K562 (cell line): Measurements from ENCODE around the gene MRPL9. TPM values are rescaled to one million over a fixed set of nuclear protein-coding genes. Genes with fewer than 3 reads are reported as not detected.

ENCODE experiments used
- ATAC-seq: fragments of 200-7000 bp; cut with Tn5 transposase; 3 replicates; pipeline ENCODE4 v1.9.1; 2020; ENCODE audit warnings: moderate library complexity
- BruUV-seq: library from RNA; stranded (reverse); fragments of 400-500 nt; replicated peaks from 2 replicates; lab custom pipeline; 2021; lab: Mats Ljungman, UMichigan
- CTCF ChIA-PET: fragments of 300-600 bp; formaldehyde crosslinking; extraction: SDS; loops from one replicate; lab custom pipeline; 2021; ENCODE audit warnings: low intra/inter-chr PET ratio; lab: Yijun Ruan, JAX
- POLR2A ChIA-PET: fragments of 300-600, 350-650 bp; sonication (Branson Sonifier 250); formaldehyde crosslinking; extraction: SDS; loops from one replicate; lab custom pipeline; 2021; ENCODE audit warnings: antibody characterized with exemption, inconsistent platforms; lab: Yijun Ruan, JAX
- DNase-seq, 4 experiments: peaks; one replicate each; pipeline versions ENCODE4 v3.0.0 to v3.0.0-alpha.2; 2011 to 2018; ENCODE audit warnings: low spot score in 3 of 4, mixed read lengths in 3 of 4; ENCODE audit errors: extremely low read depth in 1 of 4
- FAIRE-seq: peaks from 2 replicates; lab custom pipeline; 2011; peaks lifted over from hg19 to GRCh38; lab: Jason Lieb, UNC
- H2AFZ ChIP-seq: 2 replicates; pipeline ENCODE4 v1.6.0; 2011; ENCODE audit warnings: low read depth, low read length, control low read depth, inconsistent platforms
- H3K27ac ChIP-seq: fragments of 200-600 bp; 3 replicates; pipeline ENCODE4 v1.8.0; 2011; ENCODE audit warnings: low read depth, mild to moderate bottlenecking, control low read depth, inconsistent platforms, low read length, moderate library complexity, mixed read lengths; ENCODE audit errors: extremely low read depth
- H3K27me3 ChIP-seq, 2 experiments: fragments of 300-600 bp in 1 of 2; 2 replicates in 1 of 2; 3 replicates in 1 of 2; pipeline versions ENCODE4 v1.6.0 to v1.8.0; 2011; ENCODE audit warnings: inconsistent platforms in 2 of 2, low read length in 2 of 2, mild to moderate bottlenecking in 1 of 2, mixed read lengths in 1 of 2, moderate library complexity in 1 of 2; ENCODE audit not compliant: control insufficient read depth in 2 of 2, insufficient read depth in 2 of 2
- H3K36me3 ChIP-seq: fragments of 300-600 bp; 3 replicates; pipeline ENCODE4 v1.8.0; 2011; ENCODE audit warnings: mild to moderate bottlenecking, low read length, inconsistent platforms; ENCODE audit not compliant: control insufficient read depth, insufficient read depth
- H3K4me1 ChIP-seq, 2 experiments: fragments of 200-600 bp in 1 of 2; replicated peaks in 1 of 2; 2 replicates in 1 of 2; 3 replicates in 1 of 2; pipeline versions ENCODE4 v1.5.1 to v1.8.0; 2011; ENCODE audit warnings: inconsistent platforms in 2 of 2, low read length in 2 of 2, mild to moderate bottlenecking in 1 of 2, mixed read lengths in 1 of 2, moderate library complexity in 1 of 2; ENCODE audit not compliant: control insufficient read depth in 2 of 2, insufficient read depth in 2 of 2
- H3K4me2 ChIP-seq: 2 replicates; pipeline ENCODE4 v1.6.1; 2011; ENCODE audit warnings: low read length, control low read depth, inconsistent platforms, mixed read lengths; ENCODE audit not compliant: insufficient read depth
- H3K4me3 ChIP-seq: fragments of 200-600 bp; sonication (generic), shearing (Covaris generic); 2 replicates; pipeline ENCODE4 v1.5.1; 2016; ENCODE audit warnings: control low read depth, inconsistent platforms
- H3K79me2 ChIP-seq: fragments of 200-600 bp; 3 replicates; pipeline ENCODE4 v1.8.0; 2011; ENCODE audit warnings: low read length, inconsistent platforms; ENCODE audit not compliant: control insufficient read depth, insufficient read depth
- H3K9ac ChIP-seq, 2 experiments: 2 replicates each; pipeline versions ENCODE4 v1.6.0 to v1.6.1; 2011; ENCODE audit warnings: low read depth in 2 of 2, low read length in 2 of 2, control low read depth in 1 of 2, inconsistent platforms in 1 of 2, mild to moderate bottlenecking in 1 of 2, mixed read lengths in 1 of 2; ENCODE audit not compliant: insufficient read depth in 1 of 2
- H3K9me1 ChIP-seq: one replicate; pipeline ENCODE4 v1.6.0; 2011; ENCODE audit warnings: inconsistent platforms, mild to moderate bottlenecking, low read length, moderate library complexity; ENCODE audit not compliant: control insufficient read depth, insufficient read depth
- H3K9me3 ChIP-seq: replicated peaks from 2 replicates; pipeline ENCODE4 v1.5.1; 2011; ENCODE audit warnings: low read depth, low read length, inconsistent platforms; ENCODE audit not compliant: control insufficient read depth, insufficient read depth
- H4K20me1 ChIP-seq: replicated peaks from 2 replicates; pipeline ENCODE4 v1.6.1; 2011; ENCODE audit warnings: low read length, inconsistent platforms, mixed read lengths; ENCODE audit not compliant: control insufficient read depth, insufficient read depth
- FOS ChIP-seq: IDR thresholded peaks from 3 replicates; pipeline ENCODE4 v1.6.1; 2011; ENCODE audit not compliant: insufficient read length; ENCODE audit errors: extremely low read depth
- HDAC3 ChIP-seq: fragments of 450-650 bp; IDR thresholded peaks from 2 replicates; pipeline ENCODE4 v1.6.1; 2018; ENCODE audit warnings: borderline replicate concordance, mild to moderate bottlenecking, moderate library complexity; ENCODE audit not compliant: partially characterized antibody
- HMGN3 ChIP-seq: IDR thresholded peaks from 2 replicates; pipeline ENCODE4 v1.6.1; 2011; ENCODE audit warnings: borderline replicate concordance, low read depth, mild to moderate bottlenecking, mixed read lengths, low read length; ENCODE audit not compliant: insufficient read length; ENCODE audit errors: extremely low read depth
- MAFK ChIP-seq: IDR thresholded peaks from 2 replicates; pipeline ENCODE4 v1.6.1; 2011; ENCODE audit warnings: low read length, improper control_type of control experiment
- MTA1 ChIP-seq: fragments of 450-650 bp; IDR thresholded peaks from 2 replicates; pipeline ENCODE4 v1.6.1; 2017; ENCODE audit warnings: borderline replicate concordance
- NR3C1 ChIP-seq: sonication (generic); formaldehyde crosslinking; IDR thresholded peaks from 2 replicates; pipeline ENCODE4 v1.8.1; 2022; ENCODE audit warnings: missing genetic modification reagents
- RBM39 ChIP-seq: fragments of 200-400 bp; formaldehyde crosslinking; optimal IDR thresholded peaks from 2 replicates; pipeline ENCODE3; 2018; ENCODE audit warnings: low read depth, low read length
- SMARCA5 ChIP-seq: fragments of 450-650 bp; IDR thresholded peaks from 2 replicates; pipeline ENCODE4 v1.6.1; 2016
- TCF3 ChIP-seq: sonication (generic); formaldehyde crosslinking; IDR thresholded peaks from 2 replicates; pipeline ENCODE4 v1.4.0; 2020; ENCODE audit warnings: mild to moderate bottlenecking, missing genetic modification reagents
- ZNF444 ChIP-seq: fragments of 250-450 bp; sonication (Bioruptor Pico); IDR thresholded peaks from 2 replicates; pipeline ENCODE4 v1.4.0; 2020; ENCODE audit warnings: mild to moderate bottlenecking, moderate library complexity
- ZNF561 ChIP-seq: fragments of 450-650 bp; formaldehyde crosslinking; conservative IDR thresholded peaks from 2 replicates; pipeline ENCODE4 v1.4.0; 2020; ENCODE audit warnings: mild to moderate bottlenecking, moderate library complexity
- ZNF589 ChIP-seq: fragments of 200-800 bp; sonication (Bioruptor generic); IDR thresholded peaks from 2 replicates; pipeline ENCODE4 v1.6.1; 2016; ENCODE audit warnings: low read depth, missing genetic modification characterization, missing compliant biosample characterization
- WGBS: fragments of 100-300 bp; shearing (Covaris generic); methylation state at CpG from one replicate; pipeline ENCODE4 v1.1.6; 2016; ENCODE audit warnings: low coverage, mixed read lengths; ENCODE audit not compliant: insufficient coverage; ENCODE audit errors: missing lambda C conversion rate; 5-methylcytosine and 5-hydroxymethylcytosine counted together
- in situ Hi-C: fragments of 300-500 bp; cut with MboI; formaldehyde crosslinking; loops from 4 replicates; pipeline ENCODE4 v1.15.0; 2018; ENCODE audit warnings: inconsistent platforms, mixed read lengths
- intact Hi-C: fragments of 100-400 bp; cut with micrococcal nuclease; formaldehyde crosslinking; loops from 2 replicates; pipeline ENCODE4 v1.14.2; 2022
- polyA plus RNA-seq, 8 experiments: library from polyadenylated mRNA; depleted of rRNA in 4 of 8; stranded (reverse) in 5 of 8; unstranded in 3 of 8; fragments of >200 nt; fragmentation: Nextera tagmentation in 2 of 8; fragmentation: Illumina TruSeq in 1 of 8; extraction: Ambion mirVana in 2 of 8; extraction: Trizol in 1 of 8; gene quantifications; 2 replicates each; pipeline versions ENCODE4 v1.2.1 to v1.2.3, GENCODE V29; 2011 to 2014; ENCODE audit warnings: inconsistent platforms in 1 of 8, missing spikeins in 1 of 8
- total RNA-seq, 7 experiments: library from RNA; depleted of rRNA in 6 of 7; stranded (reverse); fragments of >200 nt in 6 of 7; fragmentation: Illumina TruSeq in 2 of 7; extraction: Trizol in 2 of 7; gene quantifications; 2 replicates each; pipeline versions ENCODE4 v1.2.1 to v1.2.3, GENCODE V29; 2011 to 2021; ENCODE audit warnings: low replicate concordance in 1 of 7

MRPL9 gene
- total and polyA plus RNA-seq, 9 of the 15 experiments (the other 6 are each of a cell fraction or from before 2014, with no cell fraction given): 38.0 to 162 (median 111) TPM

DNA sequence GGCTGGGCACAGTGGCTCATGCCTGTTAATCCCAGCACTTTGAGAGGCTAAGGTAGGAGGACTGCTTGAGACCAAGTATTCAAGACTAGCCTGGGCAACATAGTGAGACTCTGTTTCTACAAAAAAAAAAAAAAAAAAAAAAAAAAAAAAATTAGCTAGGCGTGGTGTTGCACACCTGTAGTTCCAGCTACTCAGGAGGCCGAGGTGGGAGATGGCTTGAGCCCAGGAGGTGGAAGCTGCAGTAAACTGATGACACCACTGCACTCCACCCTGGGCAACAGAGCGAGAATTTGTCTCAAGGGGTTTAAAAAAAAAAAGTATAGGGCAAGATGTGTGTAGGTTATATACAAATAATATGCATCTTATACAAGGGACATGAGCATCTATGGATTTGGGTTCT, 24.4 kb upstream of the MRPL9 start (continued):
- TF ChIP-seq MAFK (no peak), HMGN3 (no peak), HDAC3 (no peak), NR3C1 (CRISPR knock-in tag) (no peak)

DNA sequence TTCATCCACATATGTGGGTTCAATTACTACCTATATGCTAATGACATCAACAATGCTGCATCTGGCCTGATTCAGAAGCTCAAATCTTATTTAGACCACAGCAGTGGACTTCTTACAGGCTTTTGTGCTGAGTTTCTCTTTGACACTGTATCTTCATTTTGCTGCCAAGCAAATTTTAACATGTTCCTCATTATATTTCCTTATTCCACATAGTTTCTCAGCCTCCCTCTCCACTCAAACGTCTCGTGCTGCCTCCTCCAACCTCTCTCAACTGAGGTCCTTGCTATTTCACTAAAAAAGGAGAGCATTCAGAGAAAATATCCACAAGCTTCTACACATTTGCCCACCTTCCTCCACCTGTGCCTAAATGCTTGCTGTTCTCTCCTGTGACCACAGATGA, 20.5 kb upstream of the MRPL9 start:
- 52% methylated on average over 2 of the region's 2 CpGs for WGBS
- in situ Hi-C loops (no loop called here), intact Hi-C loops (no loop called here)
- Histone ChIP-seq H4K20me1 (no peaks in the 10 kb centered on the region), H3K9me3 (no peaks in the 10 kb centered on the region), H3K9ac (no peak overlapping the region), H3K4me1 (peaks cover 0 to 16% of the 10 kb centered on the region in 2 experiments; a peak in 3 of 5 replicates), H2AFZ (no peak overlapping the region), H3K27ac (no peak overlapping the region), H3K79me2 (no peaks in the 10 kb centered on the region), H3K9me1 (no peaks in the 10 kb centered on the region), H3K4me2 (peak overlapping the region; percentile 7; the same call in 1 of the 2 replicates), H3K36me3 (no peaks in the 10 kb centered on the region; the same call in 2 of the 3 replicates), H3K4me3 (no peak overlapping the region), H3K27me3 (no peaks in the 10 kb centered on the region)
- DNase-seq (no peak), FAIRE-seq (no peak), ATAC-seq (no peak)
- BruUV-seq: no TSS peak
- ChIA-PET POLR2A (interaction anchor here (0.6 to 1.3 kb wide), 3 partner anchors 21 to 487 kb away, joined by 3 to 4 read pairs (median 3); partner anchors contain the start of gene MRPL9), CTCF (no interaction called here)
- TF ChIP-seq ZNF589 (CRISPR knock-in tag) (no peak), RBM39 (no peak), SMARCA5 (no peak), ZNF444 (CRISPR knock-in tag) (no peak), FOS (no peak), ZNF561 (CRISPR knock-in tag) (no peak), TCF3 (no peak), MTA1 (no peak)
